HCT116 (cell line): ENCODE results near the gene XYLT1. TPM values are rescaled to one million over a fixed set of nuclear protein-coding genes. Genes with fewer than 3 reads are reported as not detected.

Experiments
- ATAC-seq: fragments of 200-7000 bp; cut with Tn5 transposase; 2 replicates; pipeline ENCODE4 v1.9.1; 2020; ENCODE audit warnings: mild to moderate bottlenecking, moderate library complexity
- BruUV-seq: library from RNA; stranded (reverse); fragments of 400-500 nt; replicated peaks from 2 replicates; lab custom pipeline; 2021; lab: Mats Ljungman, UMichigan
- CTCF ChIA-PET: fragments of 300-600 bp; sonication (Branson Sonifier 250); formaldehyde crosslinking; loops from one replicate; lab custom pipeline; 2021; ENCODE audit warnings: antibody characterized with exemption; lab: Charles Lee
- POLR2A ChIA-PET: fragments of 300-600, 350-600 bp; sonication (Branson Sonifier 250); formaldehyde crosslinking; loops from one replicate; lab custom pipeline; 2021; ENCODE audit warnings: antibody characterized with exemption; lab: Charles Lee
- RAD21 ChIA-PET, 2 experiments: fragments of 300-600 bp; sonication (Branson Sonifier 250); formaldehyde crosslinking; loops; one replicate each; lab custom pipeline; 2023; ENCODE audit warnings: low total read pairs in 2 of 2; ENCODE audit not compliant: uncharacterized antibody in 2 of 2, unreplicated experiment in 2 of 2, low non-redundant PET in 1 of 2; lab: Charles Lee
- DNase-seq: peaks from one replicate; pipeline ENCODE4 v3.0.0-alpha.2; 2010; ENCODE audit warnings: low read depth, low spot score
- H2AFZ ChIP-seq: fragments of 200-600 bp; shearing (Covaris generic), sonication (generic); 2 replicates; pipeline ENCODE4 v1.6.1; 2017; ENCODE audit warnings: low read depth, mixed run types, mixed read lengths, antibody characterized with exemption, low read length; ENCODE audit not compliant: poor library complexity, severe bottlenecking
- H3K27ac ChIP-seq: 2 replicates; pipeline ENCODE4 v1.5.1; 2012; ENCODE audit warnings: low read depth, low read length
- H3K27me3 ChIP-seq: fragments of 200-600 bp; sonication (generic); 2 replicates; pipeline ENCODE4 v1.6.1; 2016; ENCODE audit warnings: mixed run types, low read length, mixed read lengths; ENCODE audit not compliant: insufficient read depth
- H3K36me3 ChIP-seq, 2 experiments: fragments of 200-500 bp in 1 of 2; fragments of 200-600 bp in 1 of 2; sonication (Bioruptor generic) in 1 of 2; sonication (generic) in 1 of 2; 2 replicates each; pipeline versions ENCODE4 v1.5.1 to v1.6.1; 2014 to 2016; ENCODE audit warnings: low read length in 2 of 2, inconsistent platforms in 1 of 2, mixed read lengths in 1 of 2, mixed run types in 1 of 2; ENCODE audit not compliant: insufficient read depth in 2 of 2, control insufficient read depth in 1 of 2
- H3K4me1 ChIP-seq, 2 experiments: fragments of 200-600 bp in 1 of 2; sonication (generic) in 1 of 2; 2 replicates each; pipeline versions ENCODE4 v1.5.1 to v1.6.1; 2012 to 2017; ENCODE audit warnings: low read length in 2 of 2, inconsistent platforms in 1 of 2, mild to moderate bottlenecking in 1 of 2, mixed read lengths in 1 of 2, mixed run types in 1 of 2, moderate library complexity in 1 of 2; ENCODE audit not compliant: insufficient read depth in 2 of 2, control insufficient read depth in 1 of 2
- H3K4me2 ChIP-seq: fragments of 200-600 bp; sonication (generic); 2 replicates; pipeline ENCODE4 v1.6.1; 2017; ENCODE audit warnings: mixed run types, low read length, mixed read lengths
- H3K4me3 ChIP-seq, 2 experiments: fragments of 200-600 bp in 1 of 2; sonication (generic) in 1 of 2; replicated peaks in 1 of 2; 2 replicates each; pipeline ENCODE4 v1.5.1; 2011 to 2016; ENCODE audit warnings: low read length in 2 of 2, control low read depth in 1 of 2, low read depth in 1 of 2, mild to moderate bottlenecking in 1 of 2, mixed read lengths in 1 of 2, mixed run types in 1 of 2
- H3K79me2 ChIP-seq: fragments of 200-600 bp; sonication (generic); 2 replicates; pipeline ENCODE4 v1.6.1; 2017; ENCODE audit warnings: mild to moderate bottlenecking, mixed run types, low read length, moderate library complexity, mixed read lengths; ENCODE audit not compliant: insufficient read depth
- H3K9ac ChIP-seq: fragments of 200-600 bp; sonication (generic); 2 replicates; pipeline ENCODE4 v1.6.1; 2016; ENCODE audit warnings: low read length, mixed read lengths
- H3K9me2 ChIP-seq: fragments of 200-600 bp; sonication (generic), shearing (Covaris generic); 2 replicates; pipeline ENCODE4 v1.6.1; 2017; ENCODE audit warnings: mixed run types, mild to moderate bottlenecking, moderate library complexity; ENCODE audit not compliant: insufficient read depth
- H3K9me3 ChIP-seq, 2 experiments: fragments of 200-500 bp in 1 of 2; fragments of 200-600 bp in 1 of 2; sonication (Bioruptor generic) in 1 of 2; sonication (generic) in 1 of 2; 2 replicates each; pipeline ENCODE4 v1.6.1; 2014 to 2017; ENCODE audit warnings: low read length in 2 of 2, mixed read lengths in 2 of 2, inconsistent platforms in 1 of 2, low read depth in 1 of 2, mild to moderate bottlenecking in 1 of 2, mixed run types in 1 of 2, moderate library complexity in 1 of 2; ENCODE audit not compliant: control insufficient read depth in 1 of 2, insufficient read depth in 1 of 2
- H4K20me1 ChIP-seq: fragments of 200-600 bp; sonication (generic), shearing (Covaris generic); 2 replicates; pipeline ENCODE4 v1.6.1; 2017; ENCODE audit warnings: mixed run types, mild to moderate bottlenecking, moderate library complexity; ENCODE audit not compliant: insufficient read depth
- CBX3 ChIP-seq: IDR thresholded peaks from 2 replicates; pipeline ENCODE4 v1.6.1; 2012; ENCODE audit warnings: low read depth
- CEBPB ChIP-seq: IDR thresholded peaks from 2 replicates; pipeline ENCODE4 v1.6.1; 2012; ENCODE audit warnings: low read depth
- EGR1 ChIP-seq: IDR thresholded peaks from 2 replicates; pipeline ENCODE4 v1.6.1; 2012; ENCODE audit warnings: low read depth
- EZH2 ChIP-seq: fragments of 200-600 bp; sonication (generic); IDR thresholded peaks from 2 replicates; pipeline ENCODE4 v1.6.1; 2017; ENCODE audit warnings: antibody characterized with exemption, mixed run types
- EZH2phosphoT487 ChIP-seq: fragments of 200-600 bp; IDR thresholded peaks from 2 replicates; pipeline ENCODE4 v1.6.1; 2018; ENCODE audit warnings: antibody characterized with exemption, borderline replicate concordance
- POLR2AphosphoS5 ChIP-seq: IDR thresholded peaks from 2 replicates; pipeline ENCODE4 v1.6.1; 2011; ENCODE audit warnings: mild to moderate bottlenecking, low read depth, low read length, moderate library complexity
- RAD21 ChIP-seq: IDR thresholded peaks from 2 replicates; pipeline ENCODE4 v1.6.1; 2012; ENCODE audit warnings: low read depth, mild to moderate bottlenecking
- SIN3A ChIP-seq: IDR thresholded peaks from 2 replicates; pipeline ENCODE4 v1.6.1; 2012; ENCODE audit warnings: low read depth
- YY1 ChIP-seq: IDR thresholded peaks from 2 replicates; pipeline ENCODE4 v1.6.1; 2011; ENCODE audit warnings: low read length, low read depth, moderate library complexity, mild to moderate bottlenecking; ENCODE audit not compliant: insufficient replicate concordance; ENCODE audit errors: extremely low read depth
- ZFX ChIP-seq: fragments of 450-650 bp; IDR thresholded peaks from 2 replicates; pipeline ENCODE4 v1.6.1; 2017
- ZNF274 ChIP-seq: fragments of 200-500 bp; sonication (Bioruptor generic); IDR thresholded peaks from 2 replicates; pipeline ENCODE4 v1.6.1; 2014; ENCODE audit warnings: mild to moderate bottlenecking, low read depth, low read length, inconsistent platforms
- intact Hi-C: fragments of 100-400 bp; cut with micrococcal nuclease; formaldehyde crosslinking; loops from 2 replicates; pipeline ENCODE4 v1.10.0; 2022
- total RNA-seq: library from RNA; stranded (reverse); gene quantifications from one replicate; pipeline ENCODE4 v1.2.1, GENCODE V29; 2021; ENCODE audit not compliant: unreplicated experiment
- TF ChIP-seq, protein P1 (sequence below): IDR thresholded peaks from 2 replicates; pipeline ENCODE4 v1.6.1; 2012

XYLT1 gene
- total RNA-seq, 1 experiment from 2014 or later = 4.5 TPM

- BruUV-seq = no TSS peak
- no peaks in the 10 kb centered on the region for H3K79me2 ChIP-seq
- ChIA-PET CTCF (interaction anchor here (0.6 kb wide), 1 partner anchor 138 kb away, joined by 4 read pairs; no protein-coding TSS in a partner anchor), RAD21 (no interaction called here)
- H2AFZ ChIP-seq = no peak overlapping the region
- no peaks in the 10 kb centered on the region for H3K9me3 ChIP-seq
- H3K9me2 ChIP-seq = no peaks in the 10 kb centered on the region
- no peaks in the 10 kb centered on the region for H3K36me3 ChIP-seq
- no peak overlapping the region for H3K4me2 ChIP-seq
- intact Hi-C loops = no loop called here
- no peaks in the 10 kb centered on the region for H4K20me1 ChIP-seq
- TF ChIP-seq CBX3 = no peak
- no peak for TF ChIP-seq RAD21
- TF ChIP-seq CEBPB = no peak
- no peak for TF ChIP-seq EZH2
- no peak for TF ChIP-seq SIN3A
- TF ChIP-seq, protein P1, sequence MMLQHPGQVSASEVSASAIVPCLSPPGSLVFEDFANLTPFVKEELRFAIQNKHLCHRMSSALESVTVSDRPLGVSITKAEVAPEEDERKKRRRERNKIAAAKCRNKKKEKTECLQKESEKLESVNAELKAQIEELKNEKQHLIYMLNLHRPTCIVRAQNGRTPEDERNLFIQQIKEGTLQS = no peak
- TF ChIP-seq ZNF274 = no peak
- TF ChIP-seq EGR1 = no peak
- no peak for TF ChIP-seq POLR2AphosphoS5
- TF ChIP-seq EZH2phosphoT487 = no peak
- no peak for TF ChIP-seq YY1
- no peak for TF ChIP-seq ZFX
- TF ChIP-seq, all 23 proteins: peak for 0
- H3K27me3 ChIP-seq = no peaks in the 10 kb centered on the region
- no peak overlapping the region for H3K9ac ChIP-seq
- POLR2A ChIA-PET = no interaction called here
- no peak for ATAC-seq
- no peak for DNase-seq
- H3K4me1 ChIP-seq = no peaks in the 10 kb centered on the region
- no peak overlapping the region for H3K4me3 ChIP-seq
- no peak overlapping the region for H3K27ac ChIP-seq
Measured at GRCh38 chr16:17325476-17326143, 145.2 kb downstream of the XYLT1 start.
